ENCODE measurements around the gene GSPT1. TPM values are rescaled to one million over a fixed set of nuclear protein-coding genes. Genes with fewer than 3 reads are reported as not detected.

The GSPT1 gene
- total RNA-seq, 6 experiments from 2014 or later = 47.9 to 75.9 (median 50.6) TPM

DNA sequence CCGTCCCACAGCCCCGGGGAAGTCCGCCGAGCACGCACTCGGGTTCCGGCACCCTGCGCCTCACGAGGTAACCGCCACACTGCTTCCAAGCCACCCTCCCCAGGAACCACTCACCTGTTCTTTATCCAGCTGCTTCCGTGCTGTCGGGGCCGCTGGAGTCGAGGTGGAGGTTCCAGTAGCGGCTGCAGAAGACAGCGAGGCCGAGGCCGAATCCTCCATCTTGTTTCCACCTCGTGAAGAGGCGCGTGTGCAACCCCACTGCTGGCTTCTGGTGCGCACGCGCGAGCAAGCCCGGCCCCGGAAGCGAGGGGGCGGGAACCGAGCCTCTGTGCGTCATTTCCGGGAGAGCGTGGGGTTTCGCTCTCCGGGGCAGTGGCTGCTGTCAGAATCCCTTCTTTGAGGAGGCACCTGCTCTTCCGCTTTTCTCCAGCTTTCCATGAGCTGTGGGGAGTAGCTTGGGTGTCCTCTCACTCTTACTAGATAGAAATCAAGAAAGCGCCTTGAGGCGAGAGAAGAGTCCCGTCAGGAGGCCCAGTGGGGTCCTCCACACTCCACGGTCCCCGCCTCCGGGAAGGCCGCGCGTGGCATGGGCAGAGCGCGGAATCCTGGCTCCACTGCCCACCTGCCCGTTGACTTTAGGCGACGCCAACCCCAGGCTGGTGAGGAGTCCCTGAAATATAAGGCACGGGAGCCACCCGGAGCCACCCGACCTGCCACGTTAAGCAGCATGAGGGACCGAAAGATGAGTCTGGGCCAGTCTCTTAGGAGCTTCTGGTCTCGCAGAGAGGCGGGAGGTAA is 64.3 kb downstream of the GSPT1 start, which contains the start of gene RSL1D1:
TSS of gene RSL1D1 (minus strand) at position 249 of the 798 bp plus-strand sequence. CDS start at position 219, 30 bp downstream.
- intact Hi-C loops (cut with DNase I) = no loop called here
- Histone ChIP-seq H3K27me3 (no peaks in the 10 kb centered on the region), H3K4me1 (peaks cover 0 to 21% (median 7%) of the 10 kb centered on the region in 4 donors), H3K36me3 (peaks cover 5 to 36% (median 10%) of the 10 kb centered on the region in 4 donors), H3K9me3 (no peaks in the 10 kb centered on the region), H3K27ac (peak within 1 kb of the TSS; percentile 71 to 87 (median 75)), H3K4me3 (peak within 1 kb of the TSS; percentile 63 to 94 (median 87))
- TF ChIP-seq, protein P1, sequence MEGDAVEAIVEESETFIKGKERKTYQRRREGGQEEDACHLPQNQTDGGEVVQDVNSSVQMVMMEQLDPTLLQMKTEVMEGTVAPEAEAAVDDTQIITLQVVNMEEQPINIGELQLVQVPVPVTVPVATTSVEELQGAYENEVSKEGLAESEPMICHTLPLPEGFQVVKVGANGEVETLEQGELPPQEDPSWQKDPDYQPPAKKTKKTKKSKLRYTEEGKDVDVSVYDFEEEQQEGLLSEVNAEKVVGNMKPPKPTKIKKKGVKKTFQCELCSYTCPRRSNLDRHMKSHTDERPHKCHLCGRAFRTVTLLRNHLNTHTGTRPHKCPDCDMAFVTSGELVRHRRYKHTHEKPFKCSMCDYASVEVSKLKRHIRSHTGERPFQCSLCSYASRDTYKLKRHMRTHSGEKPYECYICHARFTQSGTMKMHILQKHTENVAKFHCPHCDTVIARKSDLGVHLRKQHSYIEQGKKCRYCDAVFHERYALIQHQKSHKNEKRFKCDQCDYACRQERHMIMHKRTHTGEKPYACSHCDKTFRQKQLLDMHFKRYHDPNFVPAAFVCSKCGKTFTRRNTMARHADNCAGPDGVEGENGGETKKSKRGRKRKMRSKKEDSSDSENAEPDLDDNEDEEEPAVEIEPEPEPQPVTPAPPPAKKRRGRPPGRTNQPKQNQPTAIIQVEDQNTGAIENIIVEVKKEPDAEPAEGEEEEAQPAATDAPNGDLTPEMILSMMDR (IDR thresholded peaks at IDR 0.05) = no peak
- TF ChIP-seq POLR2A (IDR thresholded peaks at IDR 0.05) = peak; percentile 90
- ATAC-seq (peak; percentile 96 to 98 (median 98)), DNase-seq (peak; percentile 91 to 93 (median 93))
- WGBS (ENCODE audit: insufficient coverage, low coverage, low lambda C conversion rate, missing lambda C conversion rate) = 0% methylated on average over 13 of the region's 57 CpGs

DNA sequence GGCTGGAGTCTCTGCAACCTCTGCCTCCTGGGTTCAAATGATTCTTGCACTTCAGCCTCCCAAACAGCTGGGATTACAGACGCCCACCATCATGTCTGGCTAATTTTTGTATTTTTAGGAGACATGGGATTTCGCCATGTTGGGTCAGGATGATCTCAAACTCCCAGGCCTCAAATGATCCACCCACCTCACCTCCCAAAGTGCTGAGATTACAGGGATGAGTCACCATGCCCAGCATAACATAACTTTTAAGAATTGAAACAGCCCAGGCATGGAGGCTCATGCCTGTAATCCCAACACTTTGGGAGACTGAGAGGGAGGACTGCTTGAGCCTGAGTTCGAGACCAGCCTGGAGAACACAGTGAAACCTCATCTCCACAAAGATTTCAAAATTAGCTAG is 66.9 kb downstream of the GSPT1 start:
- H3K27me3 ChIP-seq = no peaks in the 10 kb centered on the region
- peaks cover 8 to 62% (median 18%) of the 10 kb centered on the region in 4 donors for H3K36me3 ChIP-seq
- H3K9me3 ChIP-seq = no peaks in the 10 kb centered on the region
- intact Hi-C loops (cut with DNase I) = no loop called here
- H3K4me3 ChIP-seq = no peak overlapping the region
- peaks cover 0 to 15% (median 7%) of the 10 kb centered on the region in 4 donors for H3K4me1 ChIP-seq
- TF ChIP-seq POLR2A (IDR thresholded peaks at IDR 0.05) = no peak
- TF ChIP-seq, protein P1 (IDR thresholded peaks at IDR 0.05) = no peak
- DNase-seq (no peak), ATAC-seq (no peak)
- no peak overlapping the region for H3K27ac ChIP-seq
- WGBS (ENCODE audit: insufficient coverage, low coverage, low lambda C conversion rate, missing lambda C conversion rate) = 82% methylated on average over 2 of the region's 3 CpGs

DNA sequence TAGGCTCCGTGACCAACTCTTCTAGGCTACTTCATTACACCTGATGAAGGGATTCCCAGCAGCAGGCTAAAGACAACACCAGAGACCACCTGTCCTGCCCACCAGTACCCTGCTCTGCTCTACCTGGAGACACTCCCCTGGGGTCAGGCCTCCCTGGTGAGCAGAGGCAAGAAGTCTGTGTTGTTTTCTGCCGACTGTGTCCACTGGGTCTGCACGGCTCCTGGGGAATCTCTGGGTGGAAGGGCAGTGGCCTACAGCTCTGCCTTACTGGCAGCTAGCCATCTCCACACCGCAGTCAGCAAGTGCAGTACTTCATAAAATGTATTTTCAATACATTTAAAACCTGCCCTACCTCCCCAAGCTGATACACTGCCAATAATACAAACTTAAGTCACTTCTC is 71.3 kb downstream of the GSPT1 start:
- DNase-seq = no peak
- Histone ChIP-seq H3K36me3 (peaks cover 9 to 94% (median 32%) of the 10 kb centered on the region in 4 donors), H3K27ac (no peak overlapping the region), H3K9me3 (no peaks in the 10 kb centered on the region), H3K27me3 (no peaks in the 10 kb centered on the region), H3K4me1 (no peaks in the 10 kb centered on the region), H3K4me3 (no peak overlapping the region)
- intact Hi-C loops (cut with DNase I) = no loop called here
- no peak for TF ChIP-seq POLR2A (IDR thresholded peaks at IDR 0.05)
- TF ChIP-seq, protein P1 (IDR thresholded peaks at IDR 0.05) = no peak
- ATAC-seq = no peak
- 100% methylated on average over 1 of the region's 4 CpGs for WGBS (ENCODE audit: insufficient coverage, low coverage, low lambda C conversion rate, missing lambda C conversion rate)

DNA sequence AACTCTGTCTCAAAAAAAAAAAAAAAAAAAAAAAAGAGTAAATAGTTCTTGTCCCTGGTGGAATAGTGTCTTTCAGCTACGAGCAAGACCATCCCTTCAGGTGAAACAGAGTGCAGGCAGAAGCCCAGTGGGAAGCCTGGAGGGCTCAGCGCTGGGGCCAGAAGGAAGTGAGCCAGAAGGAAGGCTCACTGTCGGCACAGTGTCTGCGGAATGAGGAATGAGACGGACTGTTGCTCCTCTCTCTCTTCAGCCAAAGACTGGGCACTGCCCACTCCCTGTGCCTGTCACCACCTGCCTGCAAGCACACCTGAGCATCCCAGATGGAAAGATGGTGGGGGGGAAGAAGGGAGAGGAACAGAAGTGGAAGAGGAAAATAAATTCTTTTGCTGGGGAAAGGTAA is 71.9 kb downstream of the GSPT1 start:
- Histone ChIP-seq H3K4me1 (no peaks in the 10 kb centered on the region), H3K9me3 (no peaks in the 10 kb centered on the region), H3K27ac (no peak overlapping the region), H3K4me3 (no peak overlapping the region), H3K27me3 (no peaks in the 10 kb centered on the region), H3K36me3 (peaks cover 9 to 94% (median 33%) of the 10 kb centered on the region in 4 donors)
- intact Hi-C loops (cut with DNase I) = no loop called here
- WGBS (ENCODE audit: insufficient coverage, low coverage, low lambda C conversion rate, missing lambda C conversion rate) = 100% methylated on average over 4 of the region's 5 CpGs
- TF ChIP-seq, protein P1 (IDR thresholded peaks at IDR 0.05) = no peak
- TF ChIP-seq POLR2A (IDR thresholded peaks at IDR 0.05) = no peak
- DNase-seq = no peak
- no peak for ATAC-seq
